ENCODE measurements around the gene LRIG3. TPM values are rescaled to one million over a fixed set of nuclear protein-coding genes. Genes with fewer than 3 reads are reported as not detected.
A peak's percentile ranks its signal among the peaks of the same experiment; 100 is the strongest.

Gene LRIG3
- total RNA-seq, 1 donor from 2014 or later: 44.5 TPM

DNA sequence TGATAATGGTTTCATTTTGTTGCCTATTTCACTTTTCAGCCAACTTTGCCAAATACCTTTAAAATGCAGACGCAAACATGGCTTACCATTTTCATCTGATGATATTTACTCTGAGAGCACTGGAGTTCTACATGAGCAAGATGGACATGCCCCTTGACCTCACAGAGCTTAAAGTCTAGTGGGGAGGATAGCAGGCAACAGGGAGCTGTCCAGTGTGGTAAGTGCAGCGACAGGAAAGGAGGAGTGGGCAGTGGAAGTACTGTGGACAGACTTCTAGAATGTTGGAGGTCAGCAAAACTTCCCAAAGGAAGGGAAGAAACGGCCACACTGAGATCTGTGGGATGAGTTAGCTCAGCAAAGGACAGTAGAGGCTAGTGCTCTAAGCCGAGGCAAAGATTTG is 25.3 kb downstream of the LRIG3 start:
- TF ChIP-seq, protein P1, sequence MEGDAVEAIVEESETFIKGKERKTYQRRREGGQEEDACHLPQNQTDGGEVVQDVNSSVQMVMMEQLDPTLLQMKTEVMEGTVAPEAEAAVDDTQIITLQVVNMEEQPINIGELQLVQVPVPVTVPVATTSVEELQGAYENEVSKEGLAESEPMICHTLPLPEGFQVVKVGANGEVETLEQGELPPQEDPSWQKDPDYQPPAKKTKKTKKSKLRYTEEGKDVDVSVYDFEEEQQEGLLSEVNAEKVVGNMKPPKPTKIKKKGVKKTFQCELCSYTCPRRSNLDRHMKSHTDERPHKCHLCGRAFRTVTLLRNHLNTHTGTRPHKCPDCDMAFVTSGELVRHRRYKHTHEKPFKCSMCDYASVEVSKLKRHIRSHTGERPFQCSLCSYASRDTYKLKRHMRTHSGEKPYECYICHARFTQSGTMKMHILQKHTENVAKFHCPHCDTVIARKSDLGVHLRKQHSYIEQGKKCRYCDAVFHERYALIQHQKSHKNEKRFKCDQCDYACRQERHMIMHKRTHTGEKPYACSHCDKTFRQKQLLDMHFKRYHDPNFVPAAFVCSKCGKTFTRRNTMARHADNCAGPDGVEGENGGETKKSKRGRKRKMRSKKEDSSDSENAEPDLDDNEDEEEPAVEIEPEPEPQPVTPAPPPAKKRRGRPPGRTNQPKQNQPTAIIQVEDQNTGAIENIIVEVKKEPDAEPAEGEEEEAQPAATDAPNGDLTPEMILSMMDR (IDR thresholded peaks at IDR 0.05; ENCODE audit: insufficient read depth, low read length, severe bottlenecking): no peak
- H3K27me3 ChIP-seq (ENCODE audit: control insufficient read depth, insufficient read depth, low read length): no peaks in the 10 kb centered on the region
- no peak for FAIRE-seq
- H3K36me3 ChIP-seq (ENCODE audit: control insufficient read depth, insufficient read depth, low read length): no peaks in the 10 kb centered on the region
- H3K4me3 ChIP-seq (ENCODE audit: low read depth, low read length): no peak overlapping the region
- DNase-seq (ENCODE audit: low read depth): no peak

DNA sequence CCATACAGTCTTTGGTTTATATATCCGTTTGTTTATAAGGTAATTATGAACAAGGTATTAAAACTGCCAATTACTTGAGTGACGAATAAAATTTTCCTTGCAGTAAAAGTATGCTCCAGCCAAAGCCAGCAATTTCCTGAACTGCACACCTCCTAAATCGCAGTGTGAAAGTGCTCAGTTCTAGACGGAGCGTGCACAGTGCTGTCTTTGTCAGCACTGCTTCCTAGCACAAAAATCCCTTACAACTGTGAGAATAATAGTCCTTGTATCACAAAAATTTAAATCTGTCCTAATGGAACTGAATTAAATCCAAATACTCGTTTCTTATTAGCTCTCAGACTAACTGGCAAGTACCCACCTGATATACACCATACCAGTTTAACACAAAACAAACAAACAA is 26.3 kb downstream of the LRIG3 start:
- DNase-seq (ENCODE audit: low read depth) (no peak), FAIRE-seq (no peak)
- TF ChIP-seq, protein P1 (IDR thresholded peaks at IDR 0.05; ENCODE audit: insufficient read depth, low read length, severe bottlenecking): no peak
- no peaks in the 10 kb centered on the region for H3K27me3 ChIP-seq (ENCODE audit: control insufficient read depth, insufficient read depth, low read length)
- H3K36me3 ChIP-seq (ENCODE audit: control insufficient read depth, insufficient read depth, low read length): peaks cover 2% of the 10 kb centered on the region
- no peak overlapping the region for H3K4me3 ChIP-seq (ENCODE audit: low read depth, low read length)

DNA sequence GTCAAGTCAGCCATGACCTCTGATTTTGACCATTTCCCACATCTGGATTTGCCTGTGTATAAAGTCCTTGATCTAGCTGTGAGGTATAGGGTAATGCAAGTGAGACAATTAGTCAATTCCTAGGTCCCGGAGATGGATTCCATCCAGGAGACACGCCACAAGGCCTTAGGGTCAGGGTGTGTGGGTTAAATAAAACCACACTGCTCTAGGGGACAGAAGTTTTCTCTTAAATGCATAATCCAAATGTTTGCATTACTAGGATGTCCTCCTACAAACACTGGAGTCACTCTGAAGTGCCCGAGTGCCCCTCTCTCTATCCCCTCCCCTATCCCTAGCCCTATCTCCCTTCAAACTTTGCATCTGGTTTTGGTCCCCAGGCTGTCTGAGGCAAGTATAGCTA is 26.8 kb downstream of the LRIG3 start:
- no peak for DNase-seq (ENCODE audit: low read depth)
- TF ChIP-seq, protein P1 (IDR thresholded peaks at IDR 0.05; ENCODE audit: insufficient read depth, low read length, severe bottlenecking): no peak
- no peak overlapping the region for H3K4me3 ChIP-seq (ENCODE audit: low read depth, low read length)
- no peaks in the 10 kb centered on the region for H3K27me3 ChIP-seq (ENCODE audit: control insufficient read depth, insufficient read depth, low read length)
- peaks cover 2% of the 10 kb centered on the region for H3K36me3 ChIP-seq (ENCODE audit: control insufficient read depth, insufficient read depth, low read length)
- FAIRE-seq: peak; percentile 13

DNA sequence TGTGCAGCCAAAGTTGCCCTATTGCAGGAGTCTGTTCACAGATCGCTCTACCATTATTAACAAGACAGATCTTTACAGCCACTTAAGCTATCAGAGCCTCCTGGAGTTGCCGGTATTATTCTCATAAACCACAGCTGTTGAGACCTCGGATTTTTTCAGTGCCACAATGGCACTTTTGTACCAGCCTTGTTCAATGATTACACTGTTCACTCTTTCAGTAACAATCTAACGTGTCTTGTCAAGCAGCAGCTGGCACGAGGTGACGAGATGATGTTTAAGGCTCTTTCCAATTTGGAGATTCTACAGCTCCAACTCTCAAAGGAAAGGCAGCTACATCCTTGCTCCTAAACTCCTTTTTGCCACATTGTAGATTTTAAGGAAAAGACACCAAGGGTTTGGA is 30.7 kb downstream of the LRIG3 start:
- Histone ChIP-seq H3K27me3 (ENCODE audit: control insufficient read depth, insufficient read depth, low read length) (no peaks in the 10 kb centered on the region), H3K4me3 (ENCODE audit: low read depth, low read length) (no peak overlapping the region), H3K36me3 (ENCODE audit: control insufficient read depth, insufficient read depth, low read length) (peaks cover 4% of the 10 kb centered on the region)
- no peak for DNase-seq (ENCODE audit: low read depth)
- no peak for FAIRE-seq
- TF ChIP-seq, protein P1 (IDR thresholded peaks at IDR 0.05; ENCODE audit: insufficient read depth, low read length, severe bottlenecking): no peak

DNA sequence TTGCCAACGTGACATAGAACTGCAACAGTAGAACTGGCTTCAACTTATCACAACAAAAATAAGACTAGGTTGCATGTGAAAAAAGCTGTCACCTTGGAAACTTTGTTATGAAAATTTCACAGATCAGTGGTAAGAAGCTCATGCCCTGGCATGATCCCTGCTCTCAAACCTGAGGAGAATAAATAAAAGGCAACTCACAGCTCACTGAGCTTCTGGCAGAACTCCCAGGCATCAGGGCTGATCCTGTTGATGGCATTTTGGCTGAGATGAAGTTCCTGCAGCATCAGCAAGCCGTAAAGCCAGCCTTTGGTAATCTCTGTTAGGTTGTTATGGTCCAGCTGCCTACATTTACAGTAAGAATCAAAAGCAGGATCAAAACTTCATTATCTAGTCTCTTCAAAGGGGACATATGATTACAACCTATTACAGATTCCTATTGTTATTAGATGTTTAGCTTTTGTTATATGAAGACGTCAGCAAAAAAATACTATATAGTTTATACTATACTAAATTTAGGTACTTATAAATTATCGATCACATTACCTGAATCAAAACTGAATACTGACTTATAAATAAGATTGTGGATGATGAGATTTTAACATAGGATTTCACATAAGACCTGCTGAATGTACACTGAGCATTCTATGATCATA is 32.0 kb downstream of the LRIG3 start:
- H3K4me3 ChIP-seq (ENCODE audit: low read depth, low read length): no peak overlapping the region
- peak; percentile 23 for FAIRE-seq
- peak; percentile 92 for DNase-seq (ENCODE audit: low read depth)
- H3K27me3 ChIP-seq (ENCODE audit: control insufficient read depth, insufficient read depth, low read length): no peaks in the 10 kb centered on the region
- TF ChIP-seq, protein P1 (IDR thresholded peaks at IDR 0.05; ENCODE audit: insufficient read depth, low read length, severe bottlenecking): no peak
- peaks cover 9% of the 10 kb centered on the region for H3K36me3 ChIP-seq (ENCODE audit: control insufficient read depth, insufficient read depth, low read length)

DNA sequence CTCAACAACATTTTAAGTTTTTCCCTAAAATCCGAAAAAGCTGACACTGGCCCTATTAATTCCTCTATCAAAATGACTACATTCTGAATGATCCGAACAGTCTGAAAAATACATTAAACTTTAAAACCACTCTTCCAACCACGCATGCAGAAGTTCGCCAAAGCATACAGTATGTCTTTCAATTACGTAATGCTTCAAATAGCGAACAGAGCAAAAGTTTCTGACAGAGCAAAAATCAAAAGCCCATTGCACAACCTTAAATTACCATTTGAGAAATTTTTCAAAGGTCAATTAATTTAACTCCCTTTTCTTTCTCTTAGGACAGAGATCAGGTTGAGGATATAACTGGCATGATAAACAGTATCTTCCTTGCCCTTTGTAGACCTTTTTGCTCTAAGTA is 33.2 kb downstream of the LRIG3 start:
- FAIRE-seq: no peak
- TF ChIP-seq, protein P1 (IDR thresholded peaks at IDR 0.05; ENCODE audit: insufficient read depth, low read length, severe bottlenecking): no peak

More for the DNA sequence above, 33.2 kb downstream of the LRIG3 start:
- no peaks in the 10 kb centered on the region for H3K27me3 ChIP-seq (ENCODE audit: control insufficient read depth, insufficient read depth, low read length)
- DNase-seq (ENCODE audit: low read depth): no peak
- no peak overlapping the region for H3K4me3 ChIP-seq (ENCODE audit: low read depth, low read length)
- peaks cover 9% of the 10 kb centered on the region for H3K36me3 ChIP-seq (ENCODE audit: control insufficient read depth, insufficient read depth, low read length)

All from bronchial epithelial cell (primary cell).